ENCODE measurements around the gene SP3. TPM values are rescaled to one million over a fixed set of nuclear protein-coding genes. Genes with fewer than 3 reads are reported as not detected.

The SP3 gene
- total and polyA plus RNA-seq, 2 of the 8 experiments (the other 6 are each of a cell fraction or from before 2014, with no cell fraction given), result 31.0 to 92.1 TPM

DNA sequence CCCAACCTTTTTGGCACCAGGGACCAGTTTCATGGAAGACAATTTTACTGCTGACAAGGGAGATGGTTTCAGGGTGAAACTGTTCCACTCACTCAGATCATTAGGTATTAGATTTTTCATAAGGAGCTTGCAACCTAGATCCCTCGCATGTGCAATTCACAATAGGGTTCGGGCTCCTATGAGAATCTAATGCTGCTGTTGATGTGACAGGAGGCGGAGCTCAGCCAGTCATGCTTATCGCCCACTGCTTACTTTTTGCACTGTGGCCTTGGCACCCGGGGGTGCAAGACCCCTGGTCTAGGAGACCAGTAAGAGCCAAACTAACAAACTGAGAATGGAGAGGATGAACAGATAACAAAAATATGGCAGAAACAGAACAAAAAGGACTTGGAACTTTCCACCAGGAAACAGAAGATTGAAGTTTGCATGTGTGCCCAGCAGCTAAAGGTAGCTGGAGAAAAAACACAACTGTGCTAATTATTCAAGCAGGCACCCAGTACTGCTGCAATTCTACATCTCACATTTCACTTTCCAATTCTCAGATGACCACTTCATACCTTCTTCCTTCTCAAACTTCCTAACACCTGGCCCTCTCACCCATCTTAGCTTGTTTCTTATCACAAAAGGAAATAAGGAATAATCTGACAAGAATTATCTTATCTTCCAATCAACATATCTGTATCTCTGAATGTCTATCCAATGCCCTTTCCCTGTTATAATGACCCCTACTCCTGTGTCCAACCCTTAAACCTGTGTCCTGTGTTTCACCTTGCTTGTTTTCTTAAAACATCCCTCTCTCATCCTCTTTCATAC, 24.8 kb downstream of the SP3 start (continued):
- TF ChIP-seq CBX8 (IDR thresholded peaks at IDR 0.05; ENCODE audit: borderline replicate concordance, low read depth, low read length), result no peak

Data from H1 (cell line).